NCI-H345 treated with DMSO at 0.1 percent for 48 hours (cell line): ENCODE data around the gene STXBP5.
A peak's percentile ranks its signal among the peaks of the same experiment; 100 is the strongest.
"Not testable (repeated sequence)": the region's sequence is repeated elsewhere in the genome, so short reads cannot be mapped to it uniquely, and the experiment has no call there.

Source experiments
- DNase-seq: peaks from one replicate; lab custom pipeline; 2025; ENCODE audit not compliant: unreplicated experiment; lab: John Stamatoyannopoulos, UW

Gene STXBP5

DNA sequence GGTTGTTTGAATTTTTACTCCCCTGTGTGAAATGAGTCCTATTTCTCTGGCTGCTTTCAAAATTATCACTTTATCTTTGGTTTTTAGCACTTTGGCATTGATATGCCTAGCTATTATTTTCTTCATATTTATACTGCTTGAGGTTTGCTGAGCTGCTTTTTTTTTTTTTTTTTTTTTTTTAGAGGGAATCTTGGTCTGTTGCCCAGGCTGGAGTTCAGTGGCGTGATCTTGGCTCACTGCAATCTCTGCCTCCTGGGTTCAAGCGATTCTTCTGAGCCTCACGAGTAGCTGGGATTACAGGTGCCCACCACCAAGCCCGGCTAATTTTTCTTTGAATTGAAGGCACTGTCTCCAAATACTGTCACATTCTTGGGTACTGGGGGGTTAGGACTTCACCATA lies 40.6 kb downstream of the STXBP5 start:
- no peak for DNase-seq

DNA sequence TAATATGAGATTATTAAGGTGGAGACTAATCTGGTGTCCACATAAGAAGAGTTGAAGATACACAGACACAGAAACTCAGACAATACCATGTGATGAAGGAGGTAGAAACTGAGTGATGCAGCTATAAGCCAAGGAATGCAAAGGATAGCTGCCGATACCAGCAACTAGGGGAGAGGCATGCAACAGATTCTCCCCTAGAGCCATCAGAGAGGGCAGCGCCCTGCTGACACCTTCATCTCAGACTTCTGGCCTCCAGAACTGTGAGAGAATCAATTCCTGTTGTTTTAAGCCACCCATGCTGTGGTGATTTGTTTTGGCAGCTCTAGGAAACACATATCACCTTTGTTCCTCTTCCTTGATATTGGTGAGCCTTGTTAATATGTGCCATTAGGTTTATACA lies 41.5 kb downstream of the STXBP5 start:
- no peak for DNase-seq

GRCh38 chr6:147246853-147247635 lies 42.8 kb downstream of the STXBP5 start:
- no peak for DNase-seq

DNA sequence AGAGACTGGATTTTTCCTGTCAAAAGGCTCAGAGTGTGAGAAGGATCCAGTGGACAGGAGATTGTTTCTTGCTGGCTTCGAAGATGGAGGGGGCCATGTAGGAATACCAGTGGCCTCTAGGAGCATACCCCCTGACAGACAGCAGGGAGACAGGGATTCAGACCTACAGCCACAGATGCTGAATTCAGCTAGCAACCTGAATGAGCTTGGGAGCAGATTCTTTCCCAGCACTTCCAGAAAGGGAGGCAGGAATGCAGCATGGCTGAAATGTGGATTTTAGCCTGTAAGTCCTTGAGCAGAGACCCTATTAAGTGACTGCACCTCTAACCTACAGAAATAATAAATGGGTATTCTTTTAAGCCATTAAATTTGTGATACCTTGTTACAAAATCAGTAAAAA lies 44.6 kb downstream of the STXBP5 start:
- no peak for DNase-seq

DNA sequence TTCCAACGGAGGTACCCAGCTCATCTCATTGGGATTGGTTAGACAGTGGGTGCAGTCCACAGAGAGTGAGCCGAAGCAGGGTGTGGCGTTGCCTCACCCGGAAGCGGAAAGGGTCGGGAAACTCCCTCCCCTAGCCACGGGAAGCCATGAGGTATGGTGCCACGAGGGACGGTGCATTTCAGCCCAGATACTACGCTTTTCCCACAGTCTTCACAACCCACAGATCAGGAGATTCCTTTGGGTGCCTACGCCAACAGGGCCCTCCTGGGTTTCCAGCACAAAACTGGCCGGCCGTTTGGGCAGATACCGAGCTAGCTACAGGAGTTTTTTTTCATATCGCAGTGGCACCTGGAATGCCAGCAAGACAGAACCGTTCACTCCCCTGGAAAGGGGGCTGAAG lies 46.9 kb downstream of the STXBP5 start:
- no peak for DNase-seq

DNA sequence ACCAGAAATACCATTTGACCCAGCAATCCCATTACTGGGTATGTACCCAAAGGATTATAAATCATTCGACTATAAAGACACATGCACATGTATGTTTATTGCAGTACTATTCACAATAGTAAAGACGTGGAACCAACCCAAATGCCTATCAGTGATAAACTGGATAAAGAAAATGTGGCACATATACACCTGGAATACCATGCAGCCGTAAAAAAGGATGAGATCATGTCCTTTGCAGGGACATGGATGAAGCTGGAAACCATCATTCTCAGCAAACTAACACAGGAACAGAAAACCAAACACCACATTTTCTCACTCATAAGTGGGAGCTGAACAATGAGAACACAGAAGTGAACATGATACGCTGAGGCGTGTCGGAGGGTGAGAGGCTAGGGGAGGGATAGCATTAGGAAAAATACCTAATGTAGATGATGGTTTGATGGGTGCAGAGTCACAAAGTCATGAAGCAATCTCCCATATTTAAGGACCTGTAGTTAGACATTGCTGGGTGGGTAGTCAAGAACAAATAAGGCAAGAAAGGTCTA lies 50.8 kb downstream of the STXBP5 start:
- DNase-seq = not testable (repeated sequence)

GRCh38 chr6:147255948-147256674 lies 51.9 kb downstream of the STXBP5 start:
- no peak for DNase-seq

DNA sequence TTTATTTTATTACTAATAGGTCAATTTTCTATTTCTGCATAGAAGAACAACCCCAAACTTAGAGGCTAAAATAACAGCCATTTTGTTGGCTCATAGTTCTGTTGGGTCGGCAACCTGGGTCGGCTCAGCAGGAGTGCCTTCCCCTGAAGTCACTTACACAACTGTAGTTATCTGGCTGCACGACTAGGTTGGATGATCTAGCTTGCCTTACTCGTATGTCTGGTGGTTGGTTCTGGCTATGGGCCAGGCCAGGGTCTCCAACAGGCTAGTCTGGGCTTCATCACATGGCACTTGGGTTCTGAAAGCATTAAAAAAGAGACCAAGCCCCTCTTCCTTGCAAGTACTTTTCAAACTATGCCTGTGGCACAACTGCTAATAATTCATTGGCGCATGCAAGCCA lies 53.5 kb downstream of the STXBP5 start:
- no peak for DNase-seq

- DNase-seq = no peak
These were observed 55.9 kb downstream of the STXBP5 start for GRCh38 chr6:147260091-147260490.

DNA sequence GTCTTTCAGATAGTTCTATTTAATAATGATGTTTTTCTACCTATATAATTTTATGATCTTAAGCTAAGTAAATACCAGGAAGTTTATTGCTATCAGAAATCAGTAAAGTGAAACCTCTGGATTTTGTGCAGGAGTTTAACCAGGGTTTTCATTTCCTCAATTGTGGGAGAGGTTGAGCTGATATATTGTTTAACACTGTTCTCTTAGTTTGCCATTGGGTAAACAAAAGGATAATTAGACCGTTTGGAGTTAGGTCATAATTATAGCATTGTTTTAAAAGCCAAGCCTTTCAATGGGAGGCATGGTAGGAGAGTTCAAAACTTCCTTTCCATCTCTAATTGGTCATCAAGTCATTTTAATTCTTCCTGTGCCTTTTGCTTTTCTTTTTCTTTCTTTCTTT lies 58.7 kb downstream of the STXBP5 start:
- DNase-seq = no peak

DNA sequence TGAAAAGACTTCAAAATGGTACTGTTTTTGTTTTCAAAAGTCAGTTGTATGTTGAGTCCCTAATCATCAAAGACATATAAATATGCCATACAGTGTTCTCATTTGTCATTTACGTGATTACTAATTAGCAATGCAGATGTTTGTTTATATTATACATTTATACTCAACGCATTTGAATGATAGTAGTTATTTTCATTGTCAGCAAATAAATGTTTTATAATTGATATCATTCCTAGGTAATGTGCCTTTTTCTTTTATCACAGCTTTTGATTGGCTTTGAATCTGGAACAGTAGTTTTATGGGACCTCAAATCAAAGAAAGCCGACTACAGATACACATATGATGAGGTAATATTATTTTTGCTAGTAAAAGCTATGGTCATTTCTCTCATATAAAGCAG lies 62.6 kb downstream of the STXBP5 start:
- no peak for DNase-seq

DNA sequence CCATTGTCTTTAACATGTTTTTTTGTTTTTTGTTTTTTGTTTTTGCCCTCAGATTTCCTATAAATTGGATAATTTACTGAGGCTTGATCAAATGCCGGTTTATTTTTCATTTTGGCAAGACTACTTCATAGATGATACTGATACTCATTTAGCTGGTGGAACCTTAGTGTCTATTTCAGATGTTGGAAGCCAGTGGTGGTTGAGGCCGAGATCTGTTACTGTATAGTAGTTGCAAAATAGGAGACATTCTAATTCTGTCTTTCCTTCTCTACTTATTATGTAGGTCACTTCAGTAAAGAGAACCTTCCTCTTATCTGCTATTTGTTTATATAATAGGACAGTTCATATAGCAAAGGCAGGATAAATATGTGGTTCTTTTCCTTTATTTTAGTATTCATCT lies 63.4 kb downstream of the STXBP5 start:
- no peak for DNase-seq

DNA sequence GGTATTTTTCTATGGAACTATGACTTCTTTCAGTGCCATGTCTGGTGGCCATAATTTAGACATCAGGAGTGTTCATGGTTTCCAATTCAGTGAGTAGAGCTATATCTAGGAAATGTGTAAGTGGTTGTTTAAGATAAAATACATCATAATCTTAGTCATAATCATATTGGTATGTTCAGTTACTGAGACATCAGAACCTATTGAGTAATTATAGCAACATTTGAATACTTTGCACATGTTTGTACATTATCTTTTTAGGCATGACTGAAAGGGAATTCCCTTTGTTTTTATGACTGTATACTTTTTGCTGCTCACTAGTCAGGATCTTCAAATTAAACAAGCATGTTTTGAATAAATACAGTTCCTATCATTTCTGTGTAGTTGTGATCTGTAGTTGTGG lies 64.0 kb downstream of the STXBP5 start:
- DNase-seq = no peak

DNA sequence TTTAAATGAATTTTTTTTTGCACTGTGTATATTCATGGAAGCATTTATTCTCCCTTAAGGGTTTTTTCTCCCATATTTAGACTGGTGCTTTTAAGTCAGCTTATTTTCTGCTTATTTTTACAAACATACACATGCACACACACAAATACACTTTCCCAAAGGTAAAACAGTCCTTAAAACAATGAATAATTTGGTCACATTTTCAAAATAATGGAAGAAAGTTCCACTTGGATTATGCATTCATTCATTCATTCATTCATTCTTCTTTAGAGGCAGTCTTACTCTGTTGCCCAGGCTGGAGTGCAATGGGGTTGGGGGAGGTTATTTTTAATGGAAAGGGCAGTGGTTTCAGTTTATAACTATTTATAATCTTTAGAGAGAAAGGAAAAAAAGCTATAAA lies 69.8 kb downstream of the STXBP5 start:
- no peak for DNase-seq

DNA sequence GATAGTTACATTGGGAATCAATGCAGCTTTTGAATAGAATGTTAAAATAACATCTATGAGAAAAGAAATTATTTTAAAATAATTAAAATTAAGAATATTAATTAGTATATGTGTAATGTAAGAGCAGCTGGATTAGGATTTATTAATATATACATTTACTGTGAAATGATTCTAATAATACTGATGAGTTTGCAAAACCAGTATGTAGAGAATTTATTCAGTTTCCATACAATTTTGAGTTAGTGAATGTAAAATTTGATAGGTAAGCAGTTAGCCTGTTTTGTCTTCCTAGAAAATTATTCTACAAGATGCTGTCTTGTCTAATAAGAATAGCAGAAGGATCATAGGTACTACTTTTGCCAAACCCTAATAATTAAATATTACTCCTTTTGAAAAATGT lies 70.6 kb downstream of the STXBP5 start:
- no peak for DNase-seq

DNA sequence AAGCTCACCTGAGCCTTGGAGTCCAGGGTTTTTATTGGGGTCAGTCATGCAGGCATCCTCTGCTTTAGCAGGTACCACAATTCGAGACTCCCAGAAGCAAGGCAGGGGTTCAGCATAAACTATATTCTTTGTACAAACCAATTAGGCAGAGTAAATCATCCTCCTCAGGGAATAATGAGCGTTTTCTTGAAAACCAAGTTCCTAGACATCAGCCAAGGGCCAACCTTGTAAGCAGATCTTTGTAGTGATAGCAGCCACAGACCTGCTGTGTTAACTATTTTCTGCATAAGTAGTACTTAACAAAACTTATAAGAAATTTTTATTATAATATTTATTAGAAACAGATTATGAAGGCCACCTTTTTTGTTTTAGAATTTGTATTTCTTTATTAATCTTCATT lies 74.7 kb downstream of the STXBP5 start:
- DNase-seq = no peak

- no peak for DNase-seq
These were observed 75.2 kb downstream of the STXBP5 start for GRCh38 chr6:147279427-147279826.

DNA sequence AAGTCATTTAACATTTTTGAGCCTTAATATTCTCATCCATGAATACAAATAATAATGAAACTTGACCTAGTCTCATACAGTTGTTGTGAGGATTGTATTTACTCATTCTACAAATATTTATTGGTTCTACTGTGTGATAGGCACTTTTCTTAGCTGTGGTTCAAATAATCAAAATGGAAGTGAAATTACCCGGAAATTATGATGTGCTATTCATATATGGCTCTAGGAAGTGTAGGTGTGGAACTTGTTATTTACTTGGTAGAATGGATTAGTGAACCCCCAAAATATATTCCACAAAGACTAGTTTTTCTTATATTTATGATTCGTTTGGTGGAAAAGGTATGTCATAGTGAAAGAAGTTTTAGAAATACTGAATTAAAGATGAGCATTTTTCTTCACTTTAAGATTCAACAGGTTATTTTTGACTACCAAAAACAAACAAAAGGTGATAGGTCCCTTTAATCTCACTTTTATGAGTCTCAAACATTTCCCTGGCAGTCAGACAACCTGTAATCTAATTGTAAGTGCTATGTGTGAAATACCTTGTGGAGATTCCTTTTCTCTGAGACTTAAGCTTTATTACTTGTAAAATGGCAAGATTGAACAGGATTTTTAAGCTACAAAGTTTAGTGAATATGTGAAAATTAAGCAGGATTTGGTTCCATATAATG lies 77.8 kb downstream of the STXBP5 start:
- DNase-seq = no peak

DNA sequence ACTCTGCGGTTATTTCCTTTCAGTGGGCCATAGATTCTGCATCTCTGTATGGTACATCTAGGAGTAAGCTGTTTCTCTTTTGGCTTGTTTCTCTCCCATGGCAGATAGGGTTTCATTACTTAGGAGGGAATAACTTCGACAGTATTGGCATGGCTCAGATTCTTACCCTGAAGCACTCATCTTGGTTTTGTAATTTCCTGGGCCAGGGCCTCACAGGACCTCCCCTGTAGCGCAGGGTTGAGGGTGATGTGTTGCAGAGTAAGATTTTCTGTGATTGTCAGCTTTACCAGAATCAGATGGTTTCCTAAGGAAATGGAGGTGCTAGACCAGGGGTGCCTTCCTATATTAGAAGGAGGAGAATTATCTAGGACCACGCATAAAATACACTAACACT lies 78.3 kb downstream of the STXBP5 start:
- no peak for DNase-seq

- no peak for DNase-seq
These were observed 79.2 kb downstream of the STXBP5 start for GRCh38 chr6:147283460-147283859.

GRCh38 chr6:147285087-147285855 lies 81.1 kb downstream of the STXBP5 start:
- peak; percentile 16 for DNase-seq
